HCT116 (cell line): ENCODE data around the gene CST4. TPM values are rescaled to one million over a fixed set of nuclear protein-coding genes. Genes with fewer than 3 reads are reported as not detected.

Source experiments
- ATAC-seq: fragments of 200-7000 bp; cut with Tn5 transposase; 2 replicates; pipeline ENCODE4 v1.9.1; 2020; ENCODE audit warnings: mild to moderate bottlenecking, moderate library complexity
- BruUV-seq: library from RNA; stranded (reverse); fragments of 400-500 nt; replicated peaks from 2 replicates; lab custom pipeline; 2021; lab: Mats Ljungman, UMichigan
- CTCF ChIA-PET: fragments of 300-600 bp; sonication (Branson Sonifier 250); formaldehyde crosslinking; loops from one replicate; lab custom pipeline; 2021; ENCODE audit warnings: antibody characterized with exemption; lab: Charles Lee
- POLR2A ChIA-PET: fragments of 300-600, 350-600 bp; sonication (Branson Sonifier 250); formaldehyde crosslinking; loops from one replicate; lab custom pipeline; 2021; ENCODE audit warnings: antibody characterized with exemption; lab: Charles Lee
- RAD21 ChIA-PET, 2 experiments: fragments of 300-600 bp; sonication (Branson Sonifier 250); formaldehyde crosslinking; loops; one replicate each; lab custom pipeline; 2023; ENCODE audit warnings: low total read pairs in 2 of 2; ENCODE audit not compliant: uncharacterized antibody in 2 of 2, unreplicated experiment in 2 of 2, low non-redundant PET in 1 of 2; lab: Charles Lee
- DNase-seq: peaks from one replicate; pipeline ENCODE4 v3.0.0-alpha.2; 2010; ENCODE audit warnings: low read depth, low spot score
- H2AFZ ChIP-seq: fragments of 200-600 bp; shearing (Covaris generic), sonication (generic); 2 replicates; pipeline ENCODE4 v1.6.1; 2017; ENCODE audit warnings: low read depth, mixed run types, mixed read lengths, antibody characterized with exemption, low read length; ENCODE audit not compliant: poor library complexity, severe bottlenecking
- H3K27ac ChIP-seq: 2 replicates; pipeline ENCODE4 v1.5.1; 2012; ENCODE audit warnings: low read depth, low read length
- H3K27me3 ChIP-seq: fragments of 200-600 bp; sonication (generic); 2 replicates; pipeline ENCODE4 v1.6.1; 2016; ENCODE audit warnings: mixed run types, low read length, mixed read lengths; ENCODE audit not compliant: insufficient read depth
- H3K36me3 ChIP-seq, 2 experiments: fragments of 200-500 bp in 1 of 2; fragments of 200-600 bp in 1 of 2; sonication (Bioruptor generic) in 1 of 2; sonication (generic) in 1 of 2; 2 replicates each; pipeline versions ENCODE4 v1.5.1 to v1.6.1; 2014 to 2016; ENCODE audit warnings: low read length in 2 of 2, inconsistent platforms in 1 of 2, mixed read lengths in 1 of 2, mixed run types in 1 of 2; ENCODE audit not compliant: insufficient read depth in 2 of 2, control insufficient read depth in 1 of 2
- H3K4me1 ChIP-seq, 2 experiments: fragments of 200-600 bp in 1 of 2; sonication (generic) in 1 of 2; 2 replicates each; pipeline versions ENCODE4 v1.5.1 to v1.6.1; 2012 to 2017; ENCODE audit warnings: low read length in 2 of 2, inconsistent platforms in 1 of 2, mild to moderate bottlenecking in 1 of 2, mixed read lengths in 1 of 2, mixed run types in 1 of 2, moderate library complexity in 1 of 2; ENCODE audit not compliant: insufficient read depth in 2 of 2, control insufficient read depth in 1 of 2
- H3K4me2 ChIP-seq: fragments of 200-600 bp; sonication (generic); 2 replicates; pipeline ENCODE4 v1.6.1; 2017; ENCODE audit warnings: mixed run types, low read length, mixed read lengths
- H3K4me3 ChIP-seq, 2 experiments: fragments of 200-600 bp in 1 of 2; sonication (generic) in 1 of 2; replicated peaks in 1 of 2; 2 replicates each; pipeline ENCODE4 v1.5.1; 2011 to 2016; ENCODE audit warnings: low read length in 2 of 2, control low read depth in 1 of 2, low read depth in 1 of 2, mild to moderate bottlenecking in 1 of 2, mixed read lengths in 1 of 2, mixed run types in 1 of 2
- H3K79me2 ChIP-seq: fragments of 200-600 bp; sonication (generic); 2 replicates; pipeline ENCODE4 v1.6.1; 2017; ENCODE audit warnings: mild to moderate bottlenecking, mixed run types, low read length, moderate library complexity, mixed read lengths; ENCODE audit not compliant: insufficient read depth
- H3K9ac ChIP-seq: fragments of 200-600 bp; sonication (generic); 2 replicates; pipeline ENCODE4 v1.6.1; 2016; ENCODE audit warnings: low read length, mixed read lengths
- H3K9me2 ChIP-seq: fragments of 200-600 bp; sonication (generic), shearing (Covaris generic); 2 replicates; pipeline ENCODE4 v1.6.1; 2017; ENCODE audit warnings: mixed run types, mild to moderate bottlenecking, moderate library complexity; ENCODE audit not compliant: insufficient read depth
- H3K9me3 ChIP-seq, 2 experiments: fragments of 200-500 bp in 1 of 2; fragments of 200-600 bp in 1 of 2; sonication (Bioruptor generic) in 1 of 2; sonication (generic) in 1 of 2; 2 replicates each; pipeline ENCODE4 v1.6.1; 2014 to 2017; ENCODE audit warnings: low read length in 2 of 2, mixed read lengths in 2 of 2, inconsistent platforms in 1 of 2, low read depth in 1 of 2, mild to moderate bottlenecking in 1 of 2, mixed run types in 1 of 2, moderate library complexity in 1 of 2; ENCODE audit not compliant: control insufficient read depth in 1 of 2, insufficient read depth in 1 of 2
- H4K20me1 ChIP-seq: fragments of 200-600 bp; sonication (generic), shearing (Covaris generic); 2 replicates; pipeline ENCODE4 v1.6.1; 2017; ENCODE audit warnings: mixed run types, mild to moderate bottlenecking, moderate library complexity; ENCODE audit not compliant: insufficient read depth
- ATF3 ChIP-seq: IDR thresholded peaks from 2 replicates; pipeline ENCODE4 v1.6.1; 2012
- CTCF ChIP-seq, 3 experiments: fragments of 200-600 bp in 1 of 3; sonication (generic) in 1 of 3; IDR thresholded peaks in 2 of 3; conservative IDR thresholded peaks in 1 of 3; 2 replicates each; pipeline ENCODE4 v1.5.1; 2012 to 2017; ENCODE audit warnings: low read depth in 2 of 3, low read length in 2 of 3, antibody characterized with exemption in 1 of 3, borderline replicate concordance in 1 of 3, control low read depth in 1 of 3, mild to moderate bottlenecking in 1 of 3, mixed read lengths in 1 of 3, mixed run types in 1 of 3, moderate library complexity in 1 of 3; ENCODE audit not compliant: insufficient read depth in 1 of 3
- EGR1 ChIP-seq: IDR thresholded peaks from 2 replicates; pipeline ENCODE4 v1.6.1; 2012; ENCODE audit warnings: low read depth
- ELF1 ChIP-seq: IDR thresholded peaks from 2 replicates; pipeline ENCODE4 v1.6.1; 2012; ENCODE audit warnings: low read depth, borderline replicate concordance
- EZH2 ChIP-seq: fragments of 200-600 bp; sonication (generic); IDR thresholded peaks from 2 replicates; pipeline ENCODE4 v1.6.1; 2017; ENCODE audit warnings: antibody characterized with exemption, mixed run types
- EZH2phosphoT487 ChIP-seq: fragments of 200-600 bp; IDR thresholded peaks from 2 replicates; pipeline ENCODE4 v1.6.1; 2018; ENCODE audit warnings: antibody characterized with exemption, borderline replicate concordance
- FOSL1 ChIP-seq: IDR thresholded peaks from 2 replicates; pipeline ENCODE4 v1.6.1; 2012; ENCODE audit warnings: low read depth
- JUND ChIP-seq: IDR thresholded peaks from 2 replicates; pipeline ENCODE4 v1.6.1; 2012
- MAX ChIP-seq: IDR thresholded peaks from 2 replicates; pipeline ENCODE4 v1.6.1; 2012
- POLR2AphosphoS5 ChIP-seq: IDR thresholded peaks from 2 replicates; pipeline ENCODE4 v1.6.1; 2011; ENCODE audit warnings: mild to moderate bottlenecking, low read depth, low read length, moderate library complexity
- RAD21 ChIP-seq: IDR thresholded peaks from 2 replicates; pipeline ENCODE4 v1.6.1; 2012; ENCODE audit warnings: low read depth, mild to moderate bottlenecking
- REST ChIP-seq: IDR thresholded peaks from 2 replicates; pipeline ENCODE4 v1.6.1; 2012; ENCODE audit warnings: low read depth
- SIN3A ChIP-seq: IDR thresholded peaks from 2 replicates; pipeline ENCODE4 v1.6.1; 2012; ENCODE audit warnings: low read depth
- SP1 ChIP-seq: IDR thresholded peaks from 2 replicates; pipeline ENCODE4 v1.6.1; 2012; ENCODE audit warnings: low read depth
- SRF ChIP-seq: IDR thresholded peaks from 2 replicates; pipeline ENCODE4 v1.6.1; 2012; ENCODE audit warnings: low read depth
- YY1 ChIP-seq: IDR thresholded peaks from 2 replicates; pipeline ENCODE4 v1.6.1; 2011; ENCODE audit warnings: low read length, low read depth, moderate library complexity, mild to moderate bottlenecking; ENCODE audit not compliant: insufficient replicate concordance; ENCODE audit errors: extremely low read depth
- ZBTB33 ChIP-seq: IDR thresholded peaks from 2 replicates; pipeline ENCODE4 v1.6.1; 2011; ENCODE audit warnings: mild to moderate bottlenecking, low read length, moderate library complexity; ENCODE audit not compliant: insufficient replicate concordance; ENCODE audit errors: extremely low read depth
- ZFX ChIP-seq: fragments of 450-650 bp; IDR thresholded peaks from 2 replicates; pipeline ENCODE4 v1.6.1; 2017
- ZNF274 ChIP-seq: fragments of 200-500 bp; sonication (Bioruptor generic); IDR thresholded peaks from 2 replicates; pipeline ENCODE4 v1.6.1; 2014; ENCODE audit warnings: mild to moderate bottlenecking, low read depth, low read length, inconsistent platforms
- intact Hi-C: fragments of 100-400 bp; cut with micrococcal nuclease; formaldehyde crosslinking; loops from 2 replicates; pipeline ENCODE4 v1.10.0; 2022
- total RNA-seq: library from RNA; stranded (reverse); gene quantifications from one replicate; pipeline ENCODE4 v1.2.1, GENCODE V29; 2021; ENCODE audit not compliant: unreplicated experiment

Gene CST4
- total RNA-seq, 1 experiment from 2014 or later: not detected

GRCh38 chr20:23671479-23671878 lies 17.4 kb downstream of the CST4 start:
- Histone ChIP-seq H3K27ac (no peak overlapping the region), H3K9me2 (no peaks in the 10 kb centered on the region), H3K4me1 (no peaks in the 10 kb centered on the region), H4K20me1 (no peaks in the 10 kb centered on the region), H3K79me2 (no peaks in the 10 kb centered on the region), H3K9me3 (no peaks in the 10 kb centered on the region), H3K36me3 (no peaks in the 10 kb centered on the region), H3K9ac (no peak overlapping the region), H3K4me3 (no peak overlapping the region)
- DNase-seq: no peak
- ChIA-PET POLR2A (no interaction called here), CTCF (no interaction called here), RAD21 (no interaction called here)
- BruUV-seq: no TSS peak
- TF ChIP-seq YY1: no peak
- no peak for TF ChIP-seq ZBTB33
- TF ChIP-seq ELF1: no peak
- no peak for TF ChIP-seq ZNF274
- no peak for TF ChIP-seq SRF
- no peak for TF ChIP-seq EZH2phosphoT487
- no peak for TF ChIP-seq ZFX
- TF ChIP-seq EGR1: no peak
- no peak for TF ChIP-seq EZH2
- no peak for TF ChIP-seq RAD21
- TF ChIP-seq POLR2AphosphoS5: no peak
- no peak for TF ChIP-seq MAX
- TF ChIP-seq CTCF (IDR thresholded peaks at IDR 0.05 in 2 of 3, conservative IDR thresholded peaks at IDR 0.05 in 1 of 3; ENCODE audit: borderline replicate concordance in 1 of 3, insufficient read depth in 1 of 3, low read depth in 2 of 3, low read length in 2 of 3): no peak
- no peak for TF ChIP-seq REST
- TF ChIP-seq SP1: no peak
- TF ChIP-seq JUND: no peak
- no peak for TF ChIP-seq SIN3A
- no peak for TF ChIP-seq FOSL1
- TF ChIP-seq ATF3: no peak
- TF ChIP-seq, all 23 proteins: peak for 0
- Histone ChIP-seq H3K27me3 (peaks cover 17% of the 10 kb centered on the region; the same call in 1 of the 2 replicates), H2AFZ (no peak overlapping the region), H3K4me2 (no peak overlapping the region)
- no peak for ATAC-seq
- intact Hi-C loops: no loop called here
